ENCODE results near the gene MEMO1. TPM values are rescaled to one million over a fixed set of nuclear protein-coding genes. Genes with fewer than 3 reads are reported as not detected.
"Not testable (repeated sequence)": the region's sequence is repeated elsewhere in the genome, so short reads cannot be mapped to it uniquely, and the experiment has no call there.

MEMO1 gene
- total RNA-seq, 1 donor from 2014 or later: 35.0 TPM

DNA sequence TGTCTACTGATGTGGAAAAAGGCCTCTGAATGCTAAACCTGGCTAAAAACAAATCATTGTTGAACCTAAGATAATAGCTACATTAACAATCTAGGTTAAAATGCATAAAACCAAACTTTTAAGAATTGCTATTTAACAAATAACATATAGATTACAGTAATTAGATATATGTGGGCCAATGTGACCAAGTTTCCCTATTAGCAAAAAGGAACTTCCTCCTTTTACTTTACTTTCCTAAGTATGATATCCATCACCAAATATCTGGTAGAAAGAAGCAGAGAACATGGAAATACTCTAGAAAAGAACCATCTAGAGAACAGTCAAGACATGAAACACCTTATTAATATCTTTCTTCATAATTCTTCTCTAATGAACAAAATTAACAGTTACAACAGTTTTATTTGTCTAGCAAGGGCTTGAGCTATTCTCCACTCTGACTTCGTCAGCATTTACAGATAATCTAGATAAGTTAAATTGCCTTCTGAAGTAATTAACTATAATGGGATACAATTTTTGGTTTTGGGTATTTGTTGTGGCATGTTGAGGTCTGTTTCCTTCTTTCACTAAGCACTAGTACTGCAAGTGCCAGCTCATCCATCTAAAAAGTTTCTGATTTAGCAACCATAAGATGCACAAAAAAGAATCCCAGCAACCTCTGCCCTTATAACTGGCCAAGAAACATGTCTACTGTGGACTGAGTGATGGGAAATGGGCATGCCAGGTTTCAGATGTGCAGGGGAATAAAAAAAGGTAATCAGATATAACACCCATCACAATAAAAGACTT, 53.3 kb downstream of the MEMO1 start:
- Histone ChIP-seq H3K36me3 (ENCODE audit: control insufficient read depth, insufficient read depth, low read length) (no peaks in the 10 kb centered on the region), H3K4me3 (ENCODE audit: low read depth, low read length) (no peak overlapping the region), H3K27me3 (ENCODE audit: control insufficient read depth, insufficient read depth, low read length) (no peaks in the 10 kb centered on the region)
- DNase-seq (ENCODE audit: low read depth): no peak
- no peak for TF ChIP-seq CTCF (IDR thresholded peaks at IDR 0.05; ENCODE audit: insufficient read depth, low read length, poor library complexity, severe bottlenecking)

DNA sequence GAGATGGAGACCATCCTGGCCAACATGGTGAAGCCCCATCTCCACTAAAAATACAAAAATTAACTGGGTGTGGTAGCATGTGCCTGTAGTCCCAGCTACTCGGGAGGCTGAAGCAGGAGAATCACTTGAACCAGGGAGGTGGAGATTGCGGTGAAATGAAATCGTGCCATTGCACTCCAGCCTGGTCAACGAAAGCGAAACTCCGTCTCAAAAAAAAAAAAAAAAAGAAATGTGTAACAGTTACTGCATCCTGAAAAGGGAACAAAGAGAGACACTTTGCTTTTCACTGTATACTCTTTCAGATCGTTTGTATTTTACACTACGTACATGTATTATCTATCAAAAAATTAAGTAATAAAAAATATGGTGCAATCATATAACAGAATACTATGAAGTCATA, 53.9 kb downstream of the MEMO1 start:
- H3K27me3 ChIP-seq (ENCODE audit: control insufficient read depth, insufficient read depth, low read length); DNase-seq (ENCODE audit: low read depth); H3K4me3 ChIP-seq (ENCODE audit: low read depth, low read length); H3K36me3 ChIP-seq (ENCODE audit: control insufficient read depth, insufficient read depth, low read length): not testable (repeated sequence)

GRCh38 chr2:31956312-31956711, 54.5 kb downstream of the MEMO1 start:
- no peak for TF ChIP-seq CTCF (IDR thresholded peaks at IDR 0.05; ENCODE audit: insufficient read depth, low read length, poor library complexity, severe bottlenecking)
- H3K27me3 ChIP-seq (ENCODE audit: control insufficient read depth, insufficient read depth, low read length): no peaks in the 10 kb centered on the region
- no peak for DNase-seq (ENCODE audit: low read depth)
- H3K4me3 ChIP-seq (ENCODE audit: low read depth, low read length): no peak overlapping the region
- H3K36me3 ChIP-seq (ENCODE audit: control insufficient read depth, insufficient read depth, low read length): no peaks in the 10 kb centered on the region

DNA sequence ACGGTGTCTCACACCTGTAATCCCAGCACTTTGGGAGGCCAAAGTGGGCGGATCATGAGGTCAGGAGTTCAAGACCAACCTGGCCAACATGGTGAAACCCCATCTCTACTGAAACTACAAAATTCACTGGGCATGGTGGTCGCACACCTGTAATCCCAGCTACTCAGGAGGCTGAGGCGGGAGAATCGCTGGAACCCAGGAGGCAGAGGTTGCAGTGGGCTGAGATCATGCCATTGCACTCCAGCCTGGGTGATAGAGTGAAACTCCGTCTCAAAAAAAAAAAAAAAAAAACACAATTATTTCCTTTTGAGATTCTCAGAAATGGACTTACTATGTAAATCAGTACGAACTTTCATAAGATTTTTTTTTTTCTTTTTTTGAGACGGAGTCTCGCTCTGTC, 57.7 kb downstream of the MEMO1 start:
- not testable (repeated sequence) for H3K4me3 ChIP-seq (ENCODE audit: low read depth, low read length); DNase-seq (ENCODE audit: low read depth); H3K36me3 ChIP-seq (ENCODE audit: control insufficient read depth, insufficient read depth, low read length); H3K27me3 ChIP-seq (ENCODE audit: control insufficient read depth, insufficient read depth, low read length)

DNA sequence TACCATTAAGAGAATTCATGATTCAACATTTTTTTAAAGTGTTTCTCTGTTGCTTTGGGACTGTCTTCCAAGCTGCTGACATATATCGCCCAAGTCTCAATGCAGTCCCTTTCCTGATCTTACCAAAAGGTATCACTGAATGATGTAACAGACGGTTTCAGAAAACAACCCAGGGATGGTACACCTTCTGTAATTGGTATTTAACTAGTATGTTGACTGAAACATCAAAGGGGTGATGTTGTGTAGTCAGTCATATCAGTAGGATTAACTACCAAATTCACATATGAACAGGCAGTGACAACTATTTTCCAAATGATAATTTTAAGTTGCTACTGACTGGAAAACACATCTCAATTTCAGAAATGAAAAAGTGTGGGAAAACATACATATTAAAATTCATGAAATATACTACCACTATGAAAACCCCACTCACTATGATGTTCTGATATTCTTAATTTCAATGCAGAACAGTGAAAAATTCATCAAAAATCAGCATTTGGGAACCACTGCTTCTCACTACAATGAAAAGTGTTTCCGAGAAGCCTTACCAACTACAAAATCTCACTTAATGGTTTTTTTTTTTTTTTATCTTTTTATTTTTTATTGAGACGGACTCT, 59.8 kb downstream of the MEMO1 start:
- no peak for TF ChIP-seq CTCF (IDR thresholded peaks at IDR 0.05; ENCODE audit: insufficient read depth, low read length, poor library complexity, severe bottlenecking)
- Histone ChIP-seq H3K27me3 (ENCODE audit: control insufficient read depth, insufficient read depth, low read length) (no peaks in the 10 kb centered on the region), H3K4me3 (ENCODE audit: low read depth, low read length) (no peak overlapping the region), H3K36me3 (ENCODE audit: control insufficient read depth, insufficient read depth, low read length) (no peaks in the 10 kb centered on the region)
- no peak for DNase-seq (ENCODE audit: low read depth)

- no peak for DNase-seq (ENCODE audit: low read depth)
- no peak overlapping the region for H3K4me3 ChIP-seq (ENCODE audit: low read depth, low read length)
- TF ChIP-seq CTCF (IDR thresholded peaks at IDR 0.05; ENCODE audit: insufficient read depth, low read length, poor library complexity, severe bottlenecking): no peak
- peaks cover 1% of the 10 kb centered on the region for H3K36me3 ChIP-seq (ENCODE audit: control insufficient read depth, insufficient read depth, low read length)
- no peaks in the 10 kb centered on the region for H3K27me3 ChIP-seq (ENCODE audit: control insufficient read depth, insufficient read depth, low read length)
Observed at GRCh38 chr2:31947871-31948270, 62.9 kb downstream of the MEMO1 start.

GRCh38 chr2:31946838-31947237, 64.0 kb downstream of the MEMO1 start:
- Histone ChIP-seq H3K36me3 (ENCODE audit: control insufficient read depth, insufficient read depth, low read length) (peaks cover 1% of the 10 kb centered on the region), H3K4me3 (ENCODE audit: low read depth, low read length) (no peak overlapping the region), H3K27me3 (ENCODE audit: control insufficient read depth, insufficient read depth, low read length) (no peaks in the 10 kb centered on the region)
- TF ChIP-seq CTCF (IDR thresholded peaks at IDR 0.05; ENCODE audit: insufficient read depth, low read length, poor library complexity, severe bottlenecking): no peak
- DNase-seq (ENCODE audit: low read depth): no peak

All from kidney epithelial cell (primary cell).